Neural crest cell (in vitro differentiated cells): Measurements from ENCODE around the gene CCDC141. TPM values are rescaled to one million over a fixed set of nuclear protein-coding genes. Genes with fewer than 3 reads are reported as not detected.

ENCODE experiments used
- DNase-seq: peaks from one replicate; pipeline ENCODE4 v3.0.0; 2021; ENCODE audit warnings: low read depth, mixed read lengths, low spot score
- H3K27ac Mint-ChIP-seq: one replicate; pipeline ENCODE4 v1.8.0; 2021; ENCODE audit warnings: mild to moderate bottlenecking, mixed read lengths; ENCODE audit not compliant: unreplicated experiment
- H3K27me3 Mint-ChIP-seq: 2 replicates; pipeline ENCODE4 v1.8.0; 2021; ENCODE audit warnings: low read depth, mild to moderate bottlenecking, mixed read lengths
- H3K36me3 Mint-ChIP-seq: 2 replicates; pipeline ENCODE4 v1.8.0; 2021; ENCODE audit warnings: low read depth, mild to moderate bottlenecking, mixed read lengths
- H3K4me1 Mint-ChIP-seq: 2 replicates; pipeline ENCODE4 v1.8.0; 2021; ENCODE audit warnings: mixed read lengths
- H3K4me3 Mint-ChIP-seq: one replicate; pipeline ENCODE4 v1.8.0; 2021; ENCODE audit warnings: mild to moderate bottlenecking, mixed read lengths
- H3K9me3 Mint-ChIP-seq: 2 replicates; pipeline ENCODE4 v1.8.0; 2021; ENCODE audit warnings: mixed read lengths
- CTCF ChIP-seq: fragments of 200-600 bp; sonication (generic); conservative IDR thresholded peaks from 2 replicates; pipeline ENCODE4 v1.5.0; 2021; ENCODE audit warnings: antibody characterized with exemption, mild to moderate bottlenecking
- total RNA-seq: library from RNA; stranded (reverse); gene quantifications from 2 replicates; pipeline ENCODE4 v1.2.1, GENCODE V29; 2021

The CCDC141 gene
- total RNA-seq, 1 donor from 2014 or later: not detected

GRCh38 chr2:178807227-178808008, 242.5 kb downstream of the CCDC141 start, which contains the start of gene TTN:
TSS of gene TTN (minus strand) at chr2:178807423. CDS start at chr2:178804642, 2,781 bp downstream.
- no peaks in the 10 kb centered on the region for H3K27me3 Mint-ChIP-seq
- H3K4me3 Mint-ChIP-seq: no peak within 1 kb of the TSS
- H3K4me1 Mint-ChIP-seq: no peaks in the 10 kb centered on the region
- TF ChIP-seq CTCF: no peak
- no peak for DNase-seq
- no peaks in the 10 kb centered on the region for H3K9me3 Mint-ChIP-seq
- H3K36me3 Mint-ChIP-seq: no peaks in the 10 kb centered on the region
- peak within 1 kb of the TSS; percentile 44 for H3K27ac Mint-ChIP-seq

GRCh38 chr2:178806543-178806942, 243.4 kb downstream of the CCDC141 start:
- H3K9me3 Mint-ChIP-seq: no peaks in the 10 kb centered on the region
- no peak overlapping the region for H3K27ac Mint-ChIP-seq
- no peaks in the 10 kb centered on the region for H3K36me3 Mint-ChIP-seq
- TF ChIP-seq CTCF: no peak
- no peak for DNase-seq
- H3K4me1 Mint-ChIP-seq: no peaks in the 10 kb centered on the region
- no peak overlapping the region for H3K4me3 Mint-ChIP-seq
- H3K27me3 Mint-ChIP-seq: no peaks in the 10 kb centered on the region

GRCh38 chr2:178805457-178805856, 244.5 kb downstream of the CCDC141 start:
- no peak for DNase-seq
- Mint-ChIP-seq H3K4me1 (no peaks in the 10 kb centered on the region), H3K27me3 (no peaks in the 10 kb centered on the region), H3K36me3 (no peaks in the 10 kb centered on the region), H3K9me3 (no peaks in the 10 kb centered on the region), H3K4me3 (no peak overlapping the region), H3K27ac (no peak overlapping the region)
- no peak for TF ChIP-seq CTCF

- DNase-seq: no peak
- Mint-ChIP-seq H3K36me3 (no peaks in the 10 kb centered on the region), H3K9me3 (no peaks in the 10 kb centered on the region), H3K27me3 (no peaks in the 10 kb centered on the region), H3K27ac (no peak overlapping the region), H3K4me1 (no peaks in the 10 kb centered on the region), H3K4me3 (no peak overlapping the region)
- peak; percentile 62 for TF ChIP-seq CTCF
Measured at GRCh38 chr2:178804791-178805190, 245.1 kb downstream of the CCDC141 start.

- no peak for TF ChIP-seq CTCF
- DNase-seq: no peak
- no peak overlapping the region for H3K4me3 Mint-ChIP-seq
- no peaks in the 10 kb centered on the region for H3K27me3 Mint-ChIP-seq
- H3K36me3 Mint-ChIP-seq: no peaks in the 10 kb centered on the region
- no peak overlapping the region for H3K27ac Mint-ChIP-seq
- no peaks in the 10 kb centered on the region for H3K4me1 Mint-ChIP-seq
- H3K9me3 Mint-ChIP-seq: no peaks in the 10 kb centered on the region
Measured at GRCh38 chr2:178800510-178800909, 249.4 kb downstream of the CCDC141 start.
